Dermis blood vessel endothelial cell (primary cell): ENCODE results near the gene TSHZ3. TPM values are rescaled to one million over a fixed set of nuclear protein-coding genes. Genes with fewer than 3 reads are reported as not detected.

ENCODE experiments used
- DNase-seq: peaks from one replicate; pipeline ENCODE4 v3.0.0; 2010
- total RNA-seq: library from RNA; depleted of rRNA; stranded (reverse); fragments of >200 nt; gene quantifications from 2 replicates; pipeline ENCODE4 v1.2.3, GENCODE V29; 2014

Gene TSHZ3
- total RNA-seq, 1 donor from 2014 or later: 3.2 TPM

DNA sequence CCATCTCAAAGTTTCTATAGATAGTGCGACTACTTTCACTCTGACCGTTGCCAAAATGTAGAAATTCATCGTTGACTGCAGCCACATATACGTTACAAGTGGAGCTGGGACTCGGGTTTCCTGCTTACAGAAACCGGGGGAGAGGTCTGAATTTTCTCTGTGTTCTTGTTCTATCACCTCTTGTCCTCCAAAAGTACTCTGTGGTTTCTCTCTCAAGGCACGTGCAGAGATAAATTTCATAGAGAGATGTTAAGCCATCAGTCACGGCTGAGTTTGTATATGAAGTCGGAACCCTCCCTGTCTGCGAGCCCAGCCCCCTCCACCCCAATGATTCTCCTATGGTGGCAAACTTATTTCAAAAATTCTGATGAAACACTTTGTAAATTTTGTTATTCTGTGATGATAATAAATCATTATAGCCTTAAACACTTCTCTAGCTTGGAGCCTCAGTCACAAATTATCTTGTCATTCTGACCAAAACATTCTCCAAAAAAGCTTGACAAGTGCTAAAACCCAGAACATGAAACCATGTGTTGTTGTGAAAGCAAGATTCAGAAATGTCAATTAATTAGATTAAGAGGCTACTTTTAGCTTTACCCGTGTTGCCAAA is 87.5 kb downstream of the TSHZ3 start:
- no peak for DNase-seq

- DNase-seq: no peak
These were observed 88.1 kb downstream of the TSHZ3 start for GRCh38 chr19:31261019-31261602.

- DNase-seq: no peak
These were observed 88.9 kb downstream of the TSHZ3 start for GRCh38 chr19:31260171-31260933.

- DNase-seq: no peak
These were observed 90.8 kb downstream of the TSHZ3 start for GRCh38 chr19:31258211-31259052.

- DNase-seq: no peak
These were observed 91.7 kb downstream of the TSHZ3 start for GRCh38 chr19:31257426-31258130.

DNA sequence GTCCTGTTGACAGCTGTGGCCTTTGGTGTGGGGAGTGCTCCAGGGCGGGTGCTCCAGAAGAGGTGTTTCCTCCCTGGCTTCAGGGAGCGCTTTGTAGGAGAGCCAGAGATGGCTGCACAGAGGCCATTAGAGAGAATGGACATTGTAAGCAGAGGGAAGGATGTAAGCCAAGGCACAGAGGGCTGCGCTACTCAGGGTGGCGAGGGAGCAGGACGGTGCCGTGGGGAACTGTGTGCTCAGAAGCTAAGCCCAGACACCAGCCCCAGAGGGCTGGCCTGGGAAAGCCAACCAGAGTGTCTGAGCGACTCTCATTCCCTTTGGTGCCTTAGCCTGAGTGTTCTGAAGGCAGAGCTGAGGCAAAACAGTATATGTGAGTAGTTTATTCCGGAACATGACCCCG is 92.2 kb downstream of the TSHZ3 start:
- DNase-seq: no peak

GRCh38 chr19:31256593-31256960 is 92.7 kb downstream of the TSHZ3 start:
- no peak for DNase-seq

GRCh38 chr19:31255831-31256592 is 93.2 kb downstream of the TSHZ3 start:
- no peak for DNase-seq

DNA sequence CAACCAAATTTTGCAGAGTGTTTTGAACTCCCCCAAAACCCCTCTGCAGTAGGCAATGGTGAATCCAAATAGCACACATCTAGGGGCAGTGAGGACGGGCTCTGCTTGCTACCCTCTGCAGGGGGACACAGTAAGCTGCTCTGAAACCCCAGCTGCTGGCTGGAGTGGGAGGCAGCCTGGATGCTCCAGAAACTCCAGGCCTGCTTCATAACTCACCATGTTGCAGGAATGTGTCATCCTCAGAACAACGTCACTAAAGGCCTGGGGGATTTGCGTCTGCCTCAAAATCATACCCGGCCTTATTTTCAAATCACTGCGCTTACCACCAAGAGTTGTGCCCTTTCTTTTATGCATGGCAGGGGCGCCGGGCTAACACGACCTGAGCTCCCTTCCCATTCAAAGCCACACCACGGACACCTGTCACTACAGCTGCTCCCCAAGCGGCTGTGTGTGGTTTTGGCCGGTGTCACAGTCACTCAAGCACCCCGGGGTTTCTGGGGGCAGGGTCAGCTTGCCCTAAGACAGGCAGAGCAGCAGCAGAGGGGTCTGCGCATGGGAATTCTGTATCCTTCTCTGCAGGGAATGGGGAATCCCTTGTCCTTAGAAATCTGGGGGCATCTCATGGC is 93.9 kb downstream of the TSHZ3 start:
- no peak for DNase-seq

- no peak for DNase-seq
These were observed 94.6 kb downstream of the TSHZ3 start for GRCh38 chr19:31254611-31255010.

- DNase-seq: no peak
These were observed 95.1 kb downstream of the TSHZ3 start for GRCh38 chr19:31254180-31254551.

DNA sequence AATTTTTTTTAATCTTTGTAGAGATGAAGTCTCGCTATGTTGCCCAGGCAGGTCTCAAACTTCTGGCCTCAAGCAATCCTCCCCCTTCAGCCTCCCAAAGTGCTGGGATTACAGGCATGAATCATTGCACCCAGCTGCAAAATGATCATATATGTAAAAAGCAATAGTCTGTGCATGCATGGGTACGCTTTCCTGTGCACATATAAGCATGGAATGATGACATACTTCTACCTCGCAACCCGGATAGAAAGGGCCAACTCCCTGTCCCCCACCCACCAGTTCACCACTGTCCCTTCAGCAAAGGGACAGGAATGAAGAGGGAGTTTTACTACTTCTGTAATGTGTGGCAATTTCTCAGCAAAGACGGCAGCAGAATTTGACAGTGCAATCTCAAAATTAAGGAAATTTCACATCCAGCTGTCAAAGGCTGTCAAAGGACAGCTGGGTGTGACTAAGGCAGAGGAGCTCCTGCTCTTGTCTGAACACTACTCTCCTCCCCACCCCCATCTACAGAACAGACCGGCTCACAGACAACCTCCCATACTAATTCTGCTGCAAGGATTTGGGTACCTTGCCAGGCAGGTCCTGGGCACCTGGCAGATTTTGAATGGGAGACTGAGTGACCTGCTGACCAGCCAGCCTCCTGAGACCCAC is 95.6 kb downstream of the TSHZ3 start:
- DNase-seq: no peak

- DNase-seq: no peak
These were observed 96.8 kb downstream of the TSHZ3 start for GRCh38 chr19:31252441-31252840.

DNA sequence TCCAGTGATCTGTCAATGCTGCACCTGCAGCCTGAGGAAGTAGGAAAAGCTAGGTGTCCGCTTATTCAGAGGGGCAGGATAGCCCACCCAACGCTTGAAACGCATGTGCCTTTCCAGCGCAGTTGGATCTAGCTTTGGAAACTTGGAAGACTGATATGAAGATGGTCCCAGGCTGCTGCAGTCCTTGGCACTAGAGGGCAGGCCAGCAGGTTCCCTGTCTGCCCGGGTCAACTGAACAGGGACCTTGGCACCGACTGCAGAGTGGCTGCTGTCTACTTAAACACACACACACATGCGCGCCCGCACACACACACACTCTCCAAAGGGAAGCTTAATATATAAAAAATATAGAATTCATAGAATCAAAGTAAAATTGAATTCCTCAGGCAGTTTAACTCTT is 100.0 kb downstream of the TSHZ3 start:
- no peak for DNase-seq

- no peak for DNase-seq
These were observed 113.4 kb downstream of the TSHZ3 start for GRCh38 chr19:31235806-31236205.

GRCh38 chr19:31233295-31233800 is 115.9 kb downstream of the TSHZ3 start:
- no peak for DNase-seq

DNA sequence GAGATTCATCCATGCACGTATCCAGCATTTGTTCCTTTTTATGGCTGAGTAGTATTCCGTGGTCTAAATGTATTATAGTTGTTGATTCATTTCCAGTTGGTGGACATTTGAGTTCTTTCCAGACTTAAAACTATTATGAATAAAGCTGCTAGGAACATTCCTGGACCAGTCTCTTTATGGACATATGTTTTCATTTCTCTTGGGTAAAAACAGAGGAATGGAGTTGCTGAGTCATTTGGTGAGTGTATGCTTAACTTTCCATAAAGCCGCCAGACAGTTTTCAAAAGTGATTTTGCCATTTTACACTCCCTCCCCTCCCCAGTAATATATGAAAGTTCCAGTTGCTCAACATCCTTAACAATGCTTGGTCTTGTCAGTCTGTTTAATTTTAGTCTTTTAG is 116.4 kb downstream of the TSHZ3 start:
- DNase-seq: no peak

DNA sequence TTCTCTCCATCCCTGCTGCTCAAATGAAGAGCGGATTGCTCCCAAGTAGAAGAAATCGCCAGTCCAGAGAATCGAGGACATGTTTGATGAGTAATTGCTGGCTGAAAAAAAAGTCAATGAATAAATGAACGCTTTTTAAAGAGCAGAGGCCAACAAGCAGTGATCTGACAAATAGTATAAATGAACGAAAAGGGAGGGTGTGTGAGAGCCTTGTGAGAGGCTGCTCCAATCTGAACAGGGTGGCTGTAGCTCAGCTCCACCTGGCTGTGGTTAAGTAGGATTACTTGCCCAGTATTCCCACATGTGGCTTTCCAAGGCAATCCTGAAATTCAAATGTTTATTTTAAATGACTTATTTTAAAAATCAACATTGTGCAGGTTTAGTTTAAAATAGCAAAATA is 117.1 kb downstream of the TSHZ3 start:
- DNase-seq: no peak

GRCh38 chr19:31231237-31231636 is 118.0 kb downstream of the TSHZ3 start:
- DNase-seq: no peak

DNA sequence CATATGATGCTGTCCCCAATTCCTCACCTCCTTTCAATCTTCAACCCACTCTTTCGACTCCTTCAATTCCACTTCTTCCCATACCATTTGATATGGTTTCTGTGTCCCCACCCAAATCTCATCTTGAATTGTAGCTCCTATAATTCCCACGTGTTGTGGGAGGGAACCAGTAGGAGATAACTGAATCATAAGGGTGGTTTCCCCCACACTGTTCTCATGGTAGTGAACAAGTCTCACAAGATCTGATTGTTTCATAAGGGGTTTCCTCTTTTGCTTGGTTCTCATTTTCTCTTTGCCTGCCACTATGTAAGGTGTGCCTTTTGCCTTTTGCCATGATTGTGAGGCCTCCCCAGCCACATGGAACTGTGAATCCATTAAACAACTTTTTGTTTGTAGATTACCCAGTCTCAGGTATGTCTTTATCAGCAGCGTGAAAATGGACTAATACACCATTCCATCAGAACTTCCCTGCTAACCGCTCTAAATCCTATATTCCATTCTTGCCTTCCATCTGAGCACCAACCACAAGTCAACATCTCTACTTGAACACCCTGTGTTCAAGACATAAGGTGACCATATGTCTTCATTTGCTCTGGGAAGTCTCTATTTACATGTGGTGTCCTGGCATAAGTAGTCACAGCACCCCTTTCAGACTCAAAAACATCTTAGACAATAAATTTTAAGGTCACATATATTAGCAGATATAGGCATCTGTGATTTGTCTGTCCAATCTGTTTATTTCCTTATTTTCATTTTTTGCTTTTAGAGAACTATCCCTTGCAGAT is 122.9 kb downstream of the TSHZ3 start:
- no peak for DNase-seq
